Adrenal gland (tissue), 12 donors: ENCODE results near the gene SELENOO. TPM values are rescaled to one million over a fixed set of nuclear protein-coding genes. Genes with fewer than 3 reads are reported as not detected.

Experiments used
- DNase-seq, 7 donors: peaks; one replicate each; pipeline ENCODE4 v3.0.0-alpha.2; 2019 to 2020
- H3K27ac ChIP-seq, 5 donors: fragments of 200-600 bp; sonication (generic) in 4 of 5; 1 replicate in 3 of 5; 2 replicates in 2 of 5; pipeline versions ENCODE4 v1.5.1 to v1.8.0; 2016 to 2020; ENCODE audit warnings: mild to moderate bottlenecking in 1 of 5
- H3K27me3 ChIP-seq: fragments of 200-600 bp; 2 replicates; pipeline ENCODE4 v1.8.0; 2021
- H3K36me3 ChIP-seq, 2 donors: fragments of 200-600 bp; replicated peaks in 1 of 2; 1 replicate in 1 of 2; 2 replicates in 1 of 2; pipeline versions ENCODE4 v1.5.1 to v1.8.0; 2018 to 2022
- H3K4me1 ChIP-seq, 2 donors: fragments of 200-600 bp; replicated peaks in 1 of 2; 1 replicate in 1 of 2; 2 replicates in 1 of 2; pipeline versions ENCODE4 v1.5.1 to v1.8.0; 2018 to 2021
- H3K4me3 ChIP-seq, 4 donors: fragments of 200-600 bp; sonication (generic) in 3 of 4; one replicate each; pipeline ENCODE4 v1.5.1; 2016 to 2018
- H3K9me3 ChIP-seq, 3 donors: fragments of 200-600 bp; sonication (generic) in 1 of 3; replicated peaks in 1 of 3; 1 replicate in 2 of 3; 2 replicates in 1 of 3; pipeline versions ENCODE4 v1.5.1 to v1.8.0; 2016 to 2021
- POLR2A ChIP-seq, 2 donors: fragments of 450-650 bp; IDR thresholded peaks; one replicate each; pipeline ENCODE4 v1.6.1; 2017; ENCODE audit warnings: antibody characterized with exemption in 2 of 2, mild to moderate bottlenecking in 2 of 2, moderate library complexity in 1 of 2
- WGBS, 4 donors: extraction: QIAGEN DNeasy Blood & Tissue Kit in 2 of 4; methylation state at CpG; one replicate each; pipeline versions ENCODE4 v1.1.5 to v1.1.7; 2013 to 2017; 5-methylcytosine and 5-hydroxymethylcytosine counted together
- intact Hi-C, 2 donors: fragments of 100-400 bp; cut with DNase I; formaldehyde crosslinking; loops; one replicate each; pipeline versions ENCODE4 v1.14.1 to v1.15.0; 2022 to 2023
- polyA plus RNA-seq, 3 donors: library from polyadenylated mRNA; stranded (reverse); fragments of 200-250 nt in 2 of 3; fragments of 350-450 nt in 1 of 3; fragmentation: Illumina TruSeq in 1 of 3; extraction: RNeasy Lipid Tissue Mini Kit (QIAGEN cat#74804) in 1 of 3; gene quantifications; one replicate each; pipeline ENCODE4 v1.2.3, GENCODE V29; 2013 to 2014
- total RNA-seq, 9 donors: library from RNA; depleted of rRNA in 4 of 9; stranded (reverse); fragments of >200 nt in 4 of 9; fragments of 120-200 nt in 1 of 9; fragmentation: NEBNext Ultra II Directional in 1 of 9; extraction: Animal tissue kit (Norgen Biotek cat#: 25700) in 1 of 9; gene quantifications; one replicate each; pipeline versions ENCODE4 v1.1.0 to v1.2.4, GENCODE V29; 2013 to 2023
- TF ChIP-seq, protein P1 (sequence below), 6 experiments: fragments of 450-650 bp in 4 of 6; fragments of 200-600 bp in 2 of 6; sonication (generic) in 1 of 6; IDR thresholded peaks; 1 replicate in 5 of 6; 2 replicates in 1 of 6; pipeline versions ENCODE4 v1.5.1 to v1.8.0; 2016 to 2021; ENCODE audit warnings: antibody characterized with exemption in 6 of 6, mild to moderate bottlenecking in 2 of 6, moderate library complexity in 1 of 6
- donor health status: healthy with polysubstance abuse.
- donor health status: Bipolar disorder and iron deficiency.
- donor health status: DM: yes; HTN: yes; CAD: no.
- donor health status: DM: no; HTN: no; CAD: no.
- donor health status: DM: no; HTN: no; CAD: no.
- donor health status: DM: yes; HTN: yes; CAD: no.

SELENOO gene
- total and polyA plus RNA-seq, 12 donors = 1.9 to 89.0 (median 35.8) TPM

DNA sequence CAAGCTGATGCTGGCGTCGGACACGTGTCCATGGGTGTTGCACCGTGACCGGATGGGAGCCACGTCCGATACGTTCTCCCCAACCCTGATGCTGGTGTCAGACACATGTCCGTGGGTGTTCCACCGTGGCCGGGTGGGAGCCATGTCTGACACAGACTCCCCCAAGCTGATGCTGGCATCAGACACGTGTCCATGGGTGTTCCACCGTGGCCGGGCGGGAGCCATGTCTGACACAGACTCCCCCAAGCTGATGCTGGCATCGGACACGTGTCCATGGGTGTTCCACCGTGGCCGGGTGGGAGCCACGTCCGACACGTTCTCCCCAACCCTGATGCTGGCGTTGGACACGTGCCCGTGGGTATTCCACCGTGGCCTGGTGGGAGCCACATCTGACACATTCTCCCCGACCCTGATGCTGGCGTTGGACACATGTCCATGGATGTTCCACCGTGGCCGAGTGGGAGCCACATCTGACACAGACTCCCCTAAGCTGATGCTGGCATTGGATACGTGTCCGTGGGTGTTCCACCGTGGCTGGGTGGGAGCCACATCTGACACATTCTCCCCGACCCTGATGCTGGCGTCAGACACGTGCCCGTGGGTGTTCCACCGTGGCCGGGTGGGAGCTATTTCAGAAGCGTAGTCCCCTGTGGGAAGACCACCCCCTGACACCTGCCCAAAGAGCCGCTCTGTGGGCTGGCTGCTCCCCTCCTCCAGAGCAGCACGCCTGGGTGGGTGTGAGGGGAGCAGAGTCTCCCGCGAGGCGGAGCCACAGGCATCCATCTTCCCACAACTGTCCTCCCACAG lies 20.0 kb downstream of the SELENOO start:
- Histone ChIP-seq H3K27me3 (no peaks in the 10 kb centered on the region), H3K36me3 (peaks cover 0 to 86% of the 10 kb centered on the region in 2 donors), H3K4me3 (no peak overlapping the region), H3K9me3 (no peaks in the 10 kb centered on the region), H3K4me1 (no peaks in the 10 kb centered on the region), H3K27ac (no peak overlapping the region)
- intact Hi-C loops = no loop called here
- no peak for TF ChIP-seq POLR2A (IDR thresholded peaks at IDR 0.05)
- TF ChIP-seq, protein P1, sequence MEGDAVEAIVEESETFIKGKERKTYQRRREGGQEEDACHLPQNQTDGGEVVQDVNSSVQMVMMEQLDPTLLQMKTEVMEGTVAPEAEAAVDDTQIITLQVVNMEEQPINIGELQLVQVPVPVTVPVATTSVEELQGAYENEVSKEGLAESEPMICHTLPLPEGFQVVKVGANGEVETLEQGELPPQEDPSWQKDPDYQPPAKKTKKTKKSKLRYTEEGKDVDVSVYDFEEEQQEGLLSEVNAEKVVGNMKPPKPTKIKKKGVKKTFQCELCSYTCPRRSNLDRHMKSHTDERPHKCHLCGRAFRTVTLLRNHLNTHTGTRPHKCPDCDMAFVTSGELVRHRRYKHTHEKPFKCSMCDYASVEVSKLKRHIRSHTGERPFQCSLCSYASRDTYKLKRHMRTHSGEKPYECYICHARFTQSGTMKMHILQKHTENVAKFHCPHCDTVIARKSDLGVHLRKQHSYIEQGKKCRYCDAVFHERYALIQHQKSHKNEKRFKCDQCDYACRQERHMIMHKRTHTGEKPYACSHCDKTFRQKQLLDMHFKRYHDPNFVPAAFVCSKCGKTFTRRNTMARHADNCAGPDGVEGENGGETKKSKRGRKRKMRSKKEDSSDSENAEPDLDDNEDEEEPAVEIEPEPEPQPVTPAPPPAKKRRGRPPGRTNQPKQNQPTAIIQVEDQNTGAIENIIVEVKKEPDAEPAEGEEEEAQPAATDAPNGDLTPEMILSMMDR (IDR thresholded peaks at IDR 0.05) = no peak
- DNase-seq = no peak
- 91 to 95% (median 95%) methylated on average over 26 to 45 of the region's 45 CpGs for WGBS, 4 donors

DNA sequence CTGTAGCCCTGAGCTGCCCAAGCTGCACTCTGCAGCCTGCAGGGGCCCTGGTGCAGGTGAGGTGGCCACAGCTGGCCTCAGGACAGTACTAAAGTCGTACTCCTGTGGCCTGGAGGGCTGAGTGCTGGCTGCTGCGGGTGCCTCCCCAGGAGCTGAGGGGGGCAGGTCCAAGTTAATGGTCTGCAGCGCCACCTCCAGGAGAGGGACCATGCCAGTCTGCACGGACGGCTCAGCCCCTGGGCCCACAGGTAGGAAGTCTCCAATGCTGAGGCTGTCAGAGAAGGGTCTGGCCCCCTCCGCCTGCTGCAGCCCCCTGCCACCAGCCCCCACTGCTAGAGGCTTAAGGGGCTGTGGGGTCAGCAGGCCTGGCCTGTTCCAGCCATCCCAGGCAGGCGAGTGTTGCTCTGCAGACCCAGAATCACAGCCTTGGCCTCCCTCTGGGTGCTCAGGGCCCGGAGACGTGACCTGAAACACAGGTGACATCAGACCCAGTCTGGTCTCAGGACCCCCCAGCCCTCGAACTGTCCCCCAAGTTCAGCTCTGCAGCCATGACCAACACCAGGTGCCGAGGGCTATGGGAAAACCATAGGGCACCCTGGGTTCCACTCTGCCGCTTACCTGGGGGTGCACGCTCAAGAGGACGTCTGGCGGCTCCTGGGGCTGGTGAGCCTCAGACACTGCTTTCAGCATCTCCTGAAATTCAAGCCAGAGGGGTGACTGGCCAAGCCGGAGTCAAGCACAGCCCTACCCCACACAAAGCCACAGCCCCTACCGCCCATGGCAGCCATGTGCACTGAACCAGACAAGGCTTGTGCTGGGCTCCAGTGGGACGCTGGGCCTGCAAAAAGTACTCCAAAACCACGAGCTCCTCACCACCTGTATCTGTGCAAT lies 20.8 kb downstream of the SELENOO start:
- no peak for DNase-seq
- H3K4me1 ChIP-seq = no peaks in the 10 kb centered on the region
- WGBS, 4 donors = 81 to 93% (median 90%) methylated on average over 10 to 19 of the region's 19 CpGs
- intact Hi-C loops = no loop called here
- no peaks in the 10 kb centered on the region for H3K27me3 ChIP-seq
- no peak overlapping the region for H3K4me3 ChIP-seq
- TF ChIP-seq, protein P1 (IDR thresholded peaks at IDR 0.05) = peak in 2 of 6 experiments; percentile 4 to 9
- TF ChIP-seq POLR2A (IDR thresholded peaks at IDR 0.05) = no peak
- H3K27ac ChIP-seq = no peak overlapping the region
- H3K36me3 ChIP-seq = peaks cover 0 to 82% of the 10 kb centered on the region in 2 donors
- H3K9me3 ChIP-seq = no peaks in the 10 kb centered on the region

DNA sequence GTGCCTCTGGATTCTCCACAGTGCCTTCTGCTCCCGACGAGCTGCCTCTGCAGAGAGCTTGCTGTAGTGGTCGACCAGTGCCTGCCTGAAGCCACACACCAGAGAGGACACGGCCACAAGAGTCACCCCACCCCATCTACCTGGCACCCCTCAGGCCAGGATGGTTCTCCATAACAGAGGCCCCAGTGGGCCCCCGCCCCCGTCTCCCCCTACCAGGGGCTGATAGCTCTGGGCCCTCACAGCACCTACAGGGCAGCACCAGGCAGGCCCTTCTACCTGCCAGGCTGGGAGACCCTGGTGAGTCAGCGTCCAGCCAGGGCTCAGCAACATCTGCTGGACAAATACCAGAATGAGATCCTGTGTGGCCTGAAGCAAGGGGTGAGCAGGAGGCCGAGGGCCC lies 21.7 kb downstream of the SELENOO start:
- DNase-seq = no peak
- intact Hi-C loops = no loop called here
- H3K4me1 ChIP-seq = no peaks in the 10 kb centered on the region
- H3K9me3 ChIP-seq = no peaks in the 10 kb centered on the region
- 88 to 100% (median 98%) methylated on average over 2 to 8 of the region's 8 CpGs for WGBS, 4 donors
- no peaks in the 10 kb centered on the region for H3K27me3 ChIP-seq
- peaks cover 0 to 77% of the 10 kb centered on the region in 2 donors for H3K36me3 ChIP-seq
- H3K27ac ChIP-seq = no peak overlapping the region
- H3K4me3 ChIP-seq = no peak overlapping the region
- no peak for TF ChIP-seq POLR2A (IDR thresholded peaks at IDR 0.05)
- TF ChIP-seq, protein P1 (IDR thresholded peaks at IDR 0.05) = no peak

DNA sequence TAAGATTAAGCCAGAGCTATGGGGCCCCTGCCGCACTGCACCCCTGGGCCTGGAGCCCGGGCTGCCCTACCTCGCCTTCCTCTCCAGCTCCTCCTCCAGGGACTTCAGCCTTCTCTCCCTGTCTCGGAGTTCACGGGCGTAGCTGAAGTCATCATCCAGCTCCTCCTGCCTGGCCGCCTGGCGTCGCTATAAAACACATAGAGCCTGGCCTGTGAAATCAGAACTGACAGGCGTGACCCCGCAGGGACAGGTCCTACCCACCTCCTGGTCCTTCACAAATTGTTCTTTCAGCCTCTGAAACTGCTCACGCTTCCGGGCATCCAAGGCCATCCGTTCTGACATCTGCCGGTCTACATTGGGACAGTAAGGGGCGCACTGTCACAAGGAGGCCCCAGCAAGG lies 23.3 kb downstream of the SELENOO start:
- Histone ChIP-seq H3K9me3 (no peaks in the 10 kb centered on the region), H3K4me3 (no peak overlapping the region), H3K27ac (no peak overlapping the region), H3K4me1 (no peaks in the 10 kb centered on the region), H3K27me3 (no peaks in the 10 kb centered on the region), H3K36me3 (peaks cover 0 to 75% of the 10 kb centered on the region in 2 donors)
- WGBS, 4 donors = 89 to 93% (median 90%) methylated on average over 15 to 16 of the region's 16 CpGs
- intact Hi-C loops = no loop called here
- DNase-seq = no peak
- TF ChIP-seq POLR2A (IDR thresholded peaks at IDR 0.05) = no peak
- TF ChIP-seq, protein P1 (IDR thresholded peaks at IDR 0.05) = no peak
